HepG2 (cell line): ENCODE results near the gene GPAT3. TPM values are rescaled to one million over a fixed set of nuclear protein-coding genes. Genes with fewer than 3 reads are reported as not detected.

Source experiments
- ATAC-seq: fragments of 200-7000 bp; cut with Tn5 transposase; 3 replicates; pipeline ENCODE4 v1.9.1; 2020; ENCODE audit warnings: mild to moderate bottlenecking, moderate library complexity
- BruUV-seq: library from RNA; stranded (reverse); fragments of 400-500 nt; replicated peaks from 2 replicates; lab custom pipeline; 2021; lab: Mats Ljungman, UMichigan
- CTCF ChIA-PET: fragments of 300-600 bp; formaldehyde crosslinking; extraction: SDS; loops from one replicate; lab custom pipeline; 2021; ENCODE audit warnings: low total read pairs, inconsistent platforms, low intra/inter-chr PET ratio; lab: Yijun Ruan, JAX
- POLR2A ChIA-PET: fragments of 350-600 bp; sonication (Branson Sonifier 250); formaldehyde crosslinking; loops from one replicate; lab custom pipeline; 2020; ENCODE audit warnings: antibody characterized with exemption, inconsistent platforms; lab: Yijun Ruan, JAX
- DNase-seq: peaks from one replicate; pipeline ENCODE4 v3.0.0-alpha.2; 2015; ENCODE audit warnings: low spot score
- FAIRE-seq: peaks from 3 replicates; lab custom pipeline; 2011; peaks lifted over from hg19 to GRCh38; lab: Jason Lieb, UNC
- H2AFZ ChIP-seq: one replicate; pipeline ENCODE4 v1.6.1; 2011; ENCODE audit warnings: low read length, inconsistent platforms
- H3K27ac ChIP-seq: fragments of 300-600 bp; 3 replicates; pipeline ENCODE4 v1.8.0; 2011; ENCODE audit warnings: mixed run types, mild to moderate bottlenecking, mixed read lengths, low read length, inconsistent platforms; ENCODE audit not compliant: insufficient read depth; ENCODE audit errors: extremely low read length
- H3K27me3 ChIP-seq, 2 experiments: fragments of 200-600 bp in 1 of 2; 2 replicates in 1 of 2; 3 replicates in 1 of 2; pipeline versions ENCODE4 v1.6.0 to v1.8.0; 2011; ENCODE audit warnings: low read length in 2 of 2, mild to moderate bottlenecking in 2 of 2, moderate library complexity in 2 of 2, inconsistent platforms in 1 of 2; ENCODE audit not compliant: insufficient read depth in 2 of 2, control insufficient read depth in 1 of 2
- H3K36me3 ChIP-seq, 2 experiments: fragments of 200-600 bp in 1 of 2; replicated peaks in 1 of 2; 2 replicates in 1 of 2; 3 replicates in 1 of 2; pipeline versions ENCODE4 v1.5.1 to v1.8.0; 2011; ENCODE audit warnings: low read length in 2 of 2, inconsistent platforms in 1 of 2; ENCODE audit not compliant: insufficient read depth in 2 of 2, control insufficient read depth in 1 of 2
- H3K4me1 ChIP-seq: 2 replicates; pipeline ENCODE4 v1.5.1; 2012; ENCODE audit warnings: low read length, inconsistent platforms; ENCODE audit not compliant: insufficient read depth
- H3K4me2 ChIP-seq: 2 replicates; pipeline ENCODE4 v1.6.0; 2011; ENCODE audit warnings: low read depth, low read length, inconsistent platforms
- H3K4me3 ChIP-seq, 3 experiments: fragments of 200-600 bp in 1 of 3; sonication (generic), shearing (Covaris generic) in 1 of 3; replicated peaks in 1 of 3; 2 replicates each; pipeline ENCODE4 v1.5.1; 2011 to 2016; ENCODE audit warnings: low read length in 3 of 3, inconsistent platforms in 2 of 3, low read depth in 2 of 3, mild to moderate bottlenecking in 2 of 3, control low read depth in 1 of 3, mixed read lengths in 1 of 3; ENCODE audit not compliant: insufficient read depth in 1 of 3
- H3K79me2 ChIP-seq: one replicate; pipeline ENCODE4 v1.6.1; 2011; ENCODE audit warnings: low read length, inconsistent platforms; ENCODE audit not compliant: insufficient read depth
- H3K9ac ChIP-seq: 2 replicates; pipeline ENCODE4 v1.6.0; 2011; ENCODE audit warnings: mild to moderate bottlenecking, low read depth, low read length, inconsistent platforms; ENCODE audit not compliant: insufficient read depth
- H3K9me3 ChIP-seq: 2 replicates; pipeline ENCODE4 v1.5.1; 2012; ENCODE audit warnings: mild to moderate bottlenecking, low read length
- H4K20me1 ChIP-seq: 2 replicates; pipeline ENCODE4 v1.6.0; 2011; ENCODE audit warnings: inconsistent platforms, mild to moderate bottlenecking, low read length, moderate library complexity; ENCODE audit not compliant: insufficient read depth
- ATF7-NPFF ChIP-seq: sonication (generic); formaldehyde crosslinking; IDR thresholded peaks from 2 replicates; pipeline ENCODE4 v1.8.1; 2023; ENCODE audit warnings: mild to moderate bottlenecking, low read depth, missing genetic modification reagents, moderate library complexity
- DMAP1 ChIP-seq: IDR thresholded peaks from 2 replicates; pipeline ENCODE4 v1.6.1; 2016
- IRF2 ChIP-seq: IDR thresholded peaks from 2 replicates; pipeline ENCODE4 v1.6.1; 2018; ENCODE audit warnings: missing genetic modification reagents, missing compliant biosample characterization
- KLF6 ChIP-seq: IDR thresholded peaks from 2 replicates; pipeline ENCODE4 v1.8.0; 2016; ENCODE audit warnings: missing biosample characterization, missing genetic modification reagents
- MYPOP ChIP-seq: sonication (generic); formaldehyde crosslinking; IDR thresholded peaks from 2 replicates; pipeline ENCODE4 v1.8.1; 2023; ENCODE audit warnings: mild to moderate bottlenecking, moderate library complexity, missing genetic modification reagents
- NFE2L2 ChIP-seq: fragments of 150-350 bp; IDR thresholded peaks from 2 replicates; pipeline ENCODE4 v1.6.1; 2014; ENCODE audit warnings: low read length
- PAWR ChIP-seq: sonication (generic); formaldehyde crosslinking; IDR thresholded peaks from 2 replicates; pipeline ENCODE4 v1.4.0; 2020; ENCODE audit warnings: missing genetic modification reagents, mild to moderate bottlenecking, borderline replicate concordance
- SRSF1 ChIP-seq: fragments of 200-400 bp; formaldehyde crosslinking; optimal IDR thresholded peaks from 2 replicates; pipeline ENCODE3; 2017; ENCODE audit warnings: mild to moderate bottlenecking, low read depth, low read length, moderate library complexity
- TGIF2 ChIP-seq: IDR thresholded peaks from 2 replicates; pipeline ENCODE4 v1.6.1; 2016; ENCODE audit warnings: control low read depth, missing compliant biosample characterization
- TRIM22 ChIP-seq: fragments of 450-650 bp; IDR thresholded peaks from 2 replicates; pipeline ENCODE4 v1.6.1; 2017
- U2AF1 ChIP-seq: fragments of 200-400 bp; formaldehyde crosslinking; optimal IDR thresholded peaks from 2 replicates; pipeline ENCODE3; 2017; ENCODE audit warnings: mild to moderate bottlenecking, low read depth, low read length
- ZNF124 ChIP-seq: sonication (generic); formaldehyde crosslinking; IDR thresholded peaks from 2 replicates; pipeline ENCODE4 v1.4.0; 2020; ENCODE audit warnings: missing genetic modification reagents
- ZNF44 ChIP-seq: sonication (generic); formaldehyde crosslinking; IDR thresholded peaks from 2 replicates; pipeline ENCODE4 v1.5.1; 2020; ENCODE audit warnings: mild to moderate bottlenecking, missing genetic modification reagents
- ZNF468 ChIP-seq: sonication (generic); formaldehyde crosslinking; IDR thresholded peaks from 2 replicates; pipeline ENCODE4 v1.8.0; 2022; ENCODE audit warnings: mild to moderate bottlenecking, moderate library complexity, missing genetic modification reagents
- WGBS: methylation state at CpG from one replicate; pipeline ENCODE4 v1.1.6; 2017; ENCODE audit warnings: low lambda C conversion rate; 5-methylcytosine and 5-hydroxymethylcytosine counted together
- in situ Hi-C: cut with HindIII; loops from 2 replicates; pipeline ENCODE4 v1.10.0; 2017; ENCODE audit warnings: low pct_unique_long_range_greater_than_20kb; ENCODE audit not compliant: extremely low pct_ligation_motif_present
- intact Hi-C: fragments of 100-400 bp; cut with micrococcal nuclease; formaldehyde crosslinking; loops from one replicate; pipeline ENCODE4 v1.10.0; 2022; ENCODE audit not compliant: unreplicated experiment
- polyA plus RNA-seq, 8 experiments: library from polyadenylated mRNA; depleted of rRNA in 3 of 8; stranded (reverse) in 7 of 8; unstranded in 1 of 8; fragments of >200 nt; fragmentation: Illumina TruSeq in 4 of 8; extraction: Trizol in 4 of 8; gene quantifications; 2 replicates each; pipeline versions ENCODE4 v1.2.1 to v1.2.3, GENCODE V29; 2011 to 2016; ENCODE audit warnings: low read depth in 4 of 8, missing spikeins in 1 of 8, mixed read lengths in 1 of 8; ENCODE audit not compliant: insufficient read depth in 1 of 8
- total RNA-seq, 5 experiments: library from RNA; depleted of rRNA; stranded (reverse); fragments of >200 nt; fragmentation: Illumina TruSeq; extraction: Trizol; gene quantifications; 2 replicates each; pipeline ENCODE4 v1.2.3, GENCODE V29; 2016; ENCODE audit warnings: low read depth in 1 of 5

Gene GPAT3
- total and polyA plus RNA-seq, 2 of the 13 experiments (the other 11 are each of a cell fraction or from before 2014, with no cell fraction given) = 2.4 to 2.6 TPM

- DNase-seq (no peak), FAIRE-seq (no peak), ATAC-seq (no peak)
- no peak overlapping the region for H2AFZ ChIP-seq
- H4K20me1 ChIP-seq = no peaks in the 10 kb centered on the region
- H3K27ac ChIP-seq = no peak overlapping the region
- TF ChIP-seq TRIM22 (no peak), PAWR (CRISPR knock-in tag) (no peak), ZNF124 (CRISPR knock-in tag) (no peak), ZNF468 (CRISPR knock-in tag) (no peak), ATF7-NPFF (no peak), TGIF2 (no peak), IRF2 (CRISPR knock-in tag) (no peak), U2AF1 (no peak), MYPOP (CRISPR knock-in tag) (no peak), SRSF1 (no peak), NFE2L2 (no peak), KLF6 (no peak), ZNF44 (no peak), DMAP1 (CRISPR knock-in tag) (no peak)
- H3K27me3 ChIP-seq = peaks cover 0 to 5% of the 10 kb centered on the region in 2 experiments; a peak in 2 of 5 replicates
- no peak overlapping the region for H3K4me3 ChIP-seq
- in situ Hi-C loops = no loop called here
- WGBS = 16% methylated on average over 4 of the region's 4 CpGs
- no peaks in the 10 kb centered on the region for H3K36me3 ChIP-seq
- no peaks in the 10 kb centered on the region for H3K79me2 ChIP-seq
- H3K9ac ChIP-seq = no peak overlapping the region
- BruUV-seq = no TSS peak
- no peaks in the 10 kb centered on the region for H3K4me1 ChIP-seq
- no peaks in the 10 kb centered on the region for H3K9me3 ChIP-seq
- POLR2A ChIA-PET = no interaction called here
- CTCF ChIA-PET = no interaction called here
- intact Hi-C loops = no loop called here
- H3K4me2 ChIP-seq = no peak overlapping the region
Observed at GRCh38 chr4:83504503-83504902, 31.4 kb upstream of the GPAT3 start.
